ENCODE results near the gene SCLY.

SCLY gene

DNA sequence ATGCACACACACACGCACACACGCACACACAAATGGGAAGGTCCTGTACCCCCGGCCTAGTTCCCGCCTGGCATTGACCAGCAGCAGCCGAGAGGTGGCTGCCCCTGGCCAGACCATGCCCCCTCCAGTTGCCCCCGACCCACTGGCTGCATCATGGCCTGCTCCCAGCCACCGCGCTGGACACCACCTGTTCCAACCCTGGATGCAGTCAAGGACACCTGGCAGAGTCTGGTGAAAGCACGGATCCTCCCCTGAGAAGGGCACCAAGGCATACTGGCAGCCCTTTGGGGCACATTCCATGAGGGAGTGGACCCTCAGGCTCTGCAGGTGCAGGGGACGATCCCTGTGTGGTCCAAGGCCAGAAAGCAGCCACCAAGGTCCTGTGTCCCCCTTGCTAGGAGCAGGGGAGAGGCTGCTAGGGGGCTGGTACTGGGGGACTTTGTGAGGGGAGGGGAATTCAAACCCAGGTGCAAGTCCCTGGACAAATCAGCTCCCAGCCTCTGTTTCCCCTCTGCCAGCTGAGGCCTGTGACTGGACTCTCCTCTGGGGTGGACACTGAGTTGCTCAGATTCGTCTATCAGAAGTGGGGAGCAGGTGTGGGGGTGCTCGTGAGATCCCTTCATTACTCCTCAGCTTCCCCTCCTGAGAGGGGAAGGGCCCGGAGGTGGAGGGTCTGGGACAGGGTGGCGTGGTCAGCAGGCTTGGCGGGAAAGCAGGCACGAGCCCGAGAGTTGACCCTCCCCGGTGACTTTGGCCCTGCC lies 42.8 kb downstream of the SCLY start:
- Histone ChIP-seq H2AFZ (ENCODE audit: low read length) (no peak overlapping the region), H2BK5ac (ENCODE audit: low read length) (no peak overlapping the region), H3K4me1 (ENCODE audit: control insufficient read depth in 2 of 2, insufficient read depth in 1 of 2, low read depth in 1 of 2, low read length in 2 of 2) (peaks cover 20 to 28% of the 10 kb centered on the region in 2 donors), H3K79me1 (ENCODE audit: low read depth, low read length) (no peaks in the 10 kb centered on the region), H3K9me3 (replicated peaks in 1 of 2; ENCODE audit: control insufficient read depth in 2 of 2, insufficient read depth in 1 of 2, low read depth in 1 of 2, low read length in 2 of 2) (no peaks in the 10 kb centered on the region), H4K8ac (ENCODE audit: low read depth, low read length) (no peak overlapping the region), H2AK5ac (ENCODE audit: low read depth, low read length) (peak overlapping the region; percentile 80), H3K18ac (ENCODE audit: low read length) (peak overlapping the region; percentile 85), H4K91ac (ENCODE audit: low read depth, low read length, poor library complexity) (no peak overlapping the region), H3K9ac (ENCODE audit: low read depth, low read length, poor library complexity) (peak overlapping the region; percentile 34), H3K27ac (replicated peaks; ENCODE audit: low read length) (no peak overlapping the region), H2BK15ac (ENCODE audit: low read length) (peak overlapping the region; percentile 85), H3K4me2 (ENCODE audit: insufficient read depth, low read length, poor library complexity, severe bottlenecking) (no peak overlapping the region), H2BK12ac (ENCODE audit: low read length) (no peak overlapping the region), H3K4me3 (ENCODE audit: low read length in 2 of 2) (no peak overlapping the region), H2BK120ac (ENCODE audit: low read depth, low read length) (no peak overlapping the region), H3K23ac (ENCODE audit: low read depth, low read length, poor library complexity) (no peak overlapping the region), H3K27me3 (ENCODE audit: control insufficient read depth in 3 of 3, insufficient read depth in 3 of 3, low read depth in 1 of 3, low read length in 3 of 3) (no peaks in the 10 kb centered on the region), H3K14ac (ENCODE audit: low read length) (peak overlapping the region; percentile 67), H3K36me3 (replicated peaks in 1 of 2; ENCODE audit: control insufficient read depth in 2 of 2, insufficient read depth in 2 of 2, low read length in 2 of 2) (no peaks in the 10 kb centered on the region), H3K4ac (ENCODE audit: low read length) (peak overlapping the region; percentile 61)
- no peak for DNase-seq (ENCODE audit: low spot score)
- no CpG with 5 or more reads among the region's 18 CpGs for WGBS, 2 donors (ENCODE audit: extremely low coverage in 2 of 2, insufficient read length in 2 of 2, insufficient replicate concordance in 1 of 2)

DNA sequence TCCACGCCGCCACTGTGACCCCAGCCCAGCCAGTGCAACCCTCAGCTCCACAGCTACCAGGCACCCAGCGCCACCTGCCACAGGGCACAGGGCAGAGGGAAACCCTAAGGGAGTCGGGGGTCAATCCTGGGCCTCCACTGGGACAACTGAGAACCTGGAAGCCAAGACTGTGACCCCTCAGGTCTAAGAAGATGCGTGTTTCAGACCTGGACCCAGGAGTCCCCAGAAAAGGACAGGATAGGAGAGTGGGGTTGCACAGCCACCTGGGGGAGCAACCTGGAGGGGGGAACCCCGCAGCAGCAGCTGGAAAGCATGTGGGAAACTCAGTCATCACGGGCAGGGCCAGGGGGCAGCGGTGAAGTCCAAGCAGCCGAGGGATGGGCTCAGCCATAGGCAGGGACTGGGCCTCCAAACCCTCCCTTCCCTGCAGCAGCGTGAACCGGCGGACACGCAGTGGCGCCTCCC lies 43.5 kb downstream of the SCLY start:
- Histone ChIP-seq H3K9ac (ENCODE audit: low read depth, low read length, poor library complexity) (peak overlapping the region; percentile 34), H2AK5ac (ENCODE audit: low read depth, low read length) (peak overlapping the region; percentile 68), H3K27me3 (ENCODE audit: control insufficient read depth in 3 of 3, insufficient read depth in 3 of 3, low read depth in 1 of 3, low read length in 3 of 3) (no peaks in the 10 kb centered on the region), H3K27ac (replicated peaks; ENCODE audit: low read length) (no peak overlapping the region), H3K14ac (ENCODE audit: low read length) (no peak overlapping the region), H3K23ac (ENCODE audit: low read depth, low read length, poor library complexity) (no peak overlapping the region), H3K79me1 (ENCODE audit: low read depth, low read length) (no peaks in the 10 kb centered on the region), H2BK5ac (ENCODE audit: low read length) (no peak overlapping the region), H3K36me3 (replicated peaks in 1 of 2; ENCODE audit: control insufficient read depth in 2 of 2, insufficient read depth in 2 of 2, low read length in 2 of 2) (no peaks in the 10 kb centered on the region), H2BK120ac (ENCODE audit: low read depth, low read length) (no peak overlapping the region), H3K4me2 (ENCODE audit: insufficient read depth, low read length, poor library complexity, severe bottlenecking) (no peak overlapping the region), H3K4me1 (ENCODE audit: control insufficient read depth in 2 of 2, insufficient read depth in 1 of 2, low read depth in 1 of 2, low read length in 2 of 2) (peaks cover 23 to 34% of the 10 kb centered on the region in 2 donors), H4K8ac (ENCODE audit: low read depth, low read length) (no peak overlapping the region), H4K91ac (ENCODE audit: low read depth, low read length, poor library complexity) (no peak overlapping the region), H2AFZ (ENCODE audit: low read length) (no peak overlapping the region), H2BK12ac (ENCODE audit: low read length) (no peak overlapping the region), H3K4ac (ENCODE audit: low read length) (no peak overlapping the region), H3K9me3 (replicated peaks in 1 of 2; ENCODE audit: control insufficient read depth in 2 of 2, insufficient read depth in 1 of 2, low read depth in 1 of 2, low read length in 2 of 2) (no peaks in the 10 kb centered on the region), H3K18ac (ENCODE audit: low read length) (peak overlapping the region; percentile 70), H2BK15ac (ENCODE audit: low read length) (no peak overlapping the region), H3K4me3 (ENCODE audit: low read length in 2 of 2) (no peak overlapping the region)
- DNase-seq (ENCODE audit: low spot score): no peak
- WGBS, 2 donors (ENCODE audit: extremely low coverage in 2 of 2, insufficient read length in 2 of 2, insufficient replicate concordance in 1 of 2): no CpG with 5 or more reads among the region's 14 CpGs

DNA sequence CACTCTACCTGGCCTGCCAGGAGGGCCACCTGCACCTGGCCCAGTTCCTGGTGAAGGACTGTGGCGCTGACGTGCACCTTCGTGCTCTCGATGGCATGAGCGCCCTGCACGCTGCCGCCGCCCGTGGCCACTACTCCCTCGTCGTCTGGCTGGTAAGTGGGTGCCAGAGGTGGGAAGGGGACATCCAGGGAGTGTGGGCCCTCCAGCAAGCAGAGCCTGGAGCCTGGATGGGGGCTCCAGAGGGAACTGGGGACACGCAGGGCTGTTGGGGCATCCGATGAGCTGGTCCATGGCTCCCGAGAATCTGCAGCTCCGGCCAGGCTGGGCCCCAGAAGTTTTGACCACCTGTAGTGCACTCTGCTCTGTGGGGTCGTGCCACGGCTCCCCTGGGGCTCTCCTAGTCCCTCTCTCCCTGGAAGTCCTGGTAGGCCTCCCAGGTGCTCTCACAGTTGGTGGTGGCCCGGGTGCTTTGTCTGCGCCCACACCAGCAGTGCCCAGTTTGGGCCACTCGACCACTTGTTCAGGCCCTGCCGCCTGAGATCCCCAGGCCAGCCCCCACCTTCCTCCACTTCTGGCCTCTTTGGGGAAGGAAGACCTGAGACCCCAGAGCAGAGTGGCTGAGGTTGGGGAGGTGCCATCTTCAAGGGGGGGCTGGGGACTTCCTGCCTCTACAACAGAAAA lies 44.0 kb downstream of the SCLY start:
- Histone ChIP-seq H3K23ac (ENCODE audit: low read depth, low read length, poor library complexity) (no peak overlapping the region), H3K79me1 (ENCODE audit: low read depth, low read length) (no peaks in the 10 kb centered on the region), H2BK5ac (ENCODE audit: low read length) (no peak overlapping the region), H3K36me3 (replicated peaks in 1 of 2; ENCODE audit: control insufficient read depth in 2 of 2, insufficient read depth in 2 of 2, low read length in 2 of 2) (no peaks in the 10 kb centered on the region), H3K27ac (replicated peaks; ENCODE audit: low read length) (no peak overlapping the region), H3K4me3 (ENCODE audit: low read length in 2 of 2) (no peak overlapping the region), H3K9ac (ENCODE audit: low read depth, low read length, poor library complexity) (peak overlapping the region; percentile 3), H2AFZ (ENCODE audit: low read length) (no peak overlapping the region), H3K27me3 (ENCODE audit: control insufficient read depth in 3 of 3, insufficient read depth in 3 of 3, low read depth in 1 of 3, low read length in 3 of 3) (no peaks in the 10 kb centered on the region), H3K9me3 (replicated peaks in 1 of 2; ENCODE audit: control insufficient read depth in 2 of 2, insufficient read depth in 1 of 2, low read depth in 1 of 2, low read length in 2 of 2) (no peaks in the 10 kb centered on the region), H4K91ac (ENCODE audit: low read depth, low read length, poor library complexity) (no peak overlapping the region), H3K18ac (ENCODE audit: low read length) (peak overlapping the region; percentile 70), H2AK5ac (ENCODE audit: low read depth, low read length) (peak overlapping the region; percentile 2), H2BK12ac (ENCODE audit: low read length) (no peak overlapping the region), H3K4me1 (ENCODE audit: control insufficient read depth in 2 of 2, insufficient read depth in 1 of 2, low read depth in 1 of 2, low read length in 2 of 2) (peaks cover 23 to 34% of the 10 kb centered on the region in 2 donors), H2BK15ac (ENCODE audit: low read length) (no peak overlapping the region), H3K14ac (ENCODE audit: low read length) (no peak overlapping the region), H3K4me2 (ENCODE audit: insufficient read depth, low read length, poor library complexity, severe bottlenecking) (no peak overlapping the region), H4K8ac (ENCODE audit: low read depth, low read length) (no peak overlapping the region), H2BK120ac (ENCODE audit: low read depth, low read length) (no peak overlapping the region), H3K4ac (ENCODE audit: low read length) (no peak overlapping the region)
- no CpG with 5 or more reads among the region's 21 CpGs for WGBS, 2 donors (ENCODE audit: extremely low coverage in 2 of 2, insufficient read length in 2 of 2, insufficient replicate concordance in 1 of 2)
- no peak for DNase-seq (ENCODE audit: low spot score)

Data from neuronal stem cell (in vitro differentiated cells).